GM12878 (cell line): ENCODE results near the gene PNRC1.

Experiments used
- CTCF ChIP-seq, 3 experiments: IDR thresholded peaks in 2 of 3; conservative IDR thresholded peaks in 1 of 3; 2 replicates each; pipeline ENCODE4 v1.5.1; 2011; ENCODE audit warnings: low read depth in 3 of 3, low read length in 3 of 3, mild to moderate bottlenecking in 3 of 3, control low read depth in 2 of 3, moderate library complexity in 2 of 3, inconsistent platforms in 1 of 3, mixed read lengths in 1 of 3; ENCODE audit not compliant: control insufficient read depth in 2 of 3, insufficient read depth in 1 of 3; ENCODE audit errors: extremely low read depth in 1 of 3
- EED ChIP-seq: sonication (generic); IDR thresholded peaks from 2 replicates; pipeline ENCODE4 v1.6.1; 2016; ENCODE audit warnings: antibody characterized with exemption, low read depth
- EZH2 ChIP-seq: IDR thresholded peaks from 2 replicates; pipeline ENCODE4 v1.6.1; 2012; ENCODE audit warnings: low read depth, mild to moderate bottlenecking, control low read depth, inconsistent platforms, low read length, borderline replicate concordance; ENCODE audit not compliant: control insufficient read depth
- GABPA ChIP-seq: IDR thresholded peaks from 2 replicates; pipeline ENCODE4 v1.6.1; 2014; ENCODE audit warnings: antibody characterized with exemption, low read depth, mild to moderate bottlenecking, inconsistent platforms
- IRF3 ChIP-seq: fragments of 450-650 bp; IDR thresholded peaks from 2 replicates; pipeline ENCODE4 v1.6.1; 2014; ENCODE audit warnings: mild to moderate bottlenecking
- TF ChIP-seq, protein P1 (sequence below): IDR thresholded peaks from 2 replicates; pipeline ENCODE4 v1.6.1; 2012; ENCODE audit warnings: low read length, inconsistent platforms
- TF ChIP-seq, protein P2 (sequence below): fragments of 450-650 bp; formaldehyde crosslinking; IDR thresholded peaks from 2 replicates; pipeline ENCODE4 v1.4.0; 2022; ENCODE audit warnings: mild to moderate bottlenecking, moderate library complexity

DNA sequence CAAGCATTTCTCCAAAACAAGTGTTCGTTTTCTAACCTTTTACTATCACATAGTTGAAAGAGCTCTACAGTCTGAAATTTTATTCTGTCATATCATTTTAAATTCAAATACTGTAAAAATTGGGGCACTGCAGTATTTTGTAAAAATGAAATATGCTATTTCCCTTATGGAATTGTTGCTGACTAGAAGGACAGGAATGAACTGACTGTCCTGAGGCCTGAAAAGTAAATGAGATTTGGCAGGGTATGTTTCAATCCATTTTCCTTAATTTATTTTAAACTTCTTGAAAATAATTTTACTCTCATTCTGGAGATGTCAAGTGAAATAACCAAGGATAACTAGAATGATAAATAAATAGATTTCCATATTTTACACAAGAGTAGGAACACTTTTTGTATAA is 11.9 kb upstream of the PNRC1 start:
- TF ChIP-seq, protein P1, sequence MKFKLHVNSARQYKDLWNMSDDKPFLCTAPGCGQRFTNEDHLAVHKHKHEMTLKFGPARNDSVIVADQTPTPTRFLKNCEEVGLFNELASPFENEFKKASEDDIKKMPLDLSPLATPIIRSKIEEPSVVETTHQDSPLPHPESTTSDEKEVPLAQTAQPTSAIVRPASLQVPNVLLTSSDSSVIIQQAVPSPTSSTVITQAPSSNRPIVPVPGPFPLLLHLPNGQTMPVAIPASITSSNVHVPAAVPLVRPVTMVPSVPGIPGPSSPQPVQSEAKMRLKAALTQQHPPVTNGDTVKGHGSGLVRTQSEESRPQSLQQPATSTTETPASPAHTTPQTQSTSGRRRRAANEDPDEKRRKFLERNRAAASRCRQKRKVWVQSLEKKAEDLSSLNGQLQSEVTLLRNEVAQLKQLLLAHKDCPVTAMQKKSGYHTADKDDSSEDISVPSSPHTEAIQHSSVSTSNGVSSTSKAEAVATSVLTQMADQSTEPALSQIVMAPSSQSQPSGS, result no peak
- no peak for TF ChIP-seq CTCF (IDR thresholded peaks at IDR 0.05 in 2 of 3, conservative IDR thresholded peaks at IDR 0.05 in 1 of 3; ENCODE audit: control insufficient read depth in 2 of 3, extremely low read depth in 1 of 3, insufficient read depth in 1 of 3, low read depth in 3 of 3, low read length in 3 of 3)
- TF ChIP-seq EED, result no peak
- TF ChIP-seq, protein P2, sequence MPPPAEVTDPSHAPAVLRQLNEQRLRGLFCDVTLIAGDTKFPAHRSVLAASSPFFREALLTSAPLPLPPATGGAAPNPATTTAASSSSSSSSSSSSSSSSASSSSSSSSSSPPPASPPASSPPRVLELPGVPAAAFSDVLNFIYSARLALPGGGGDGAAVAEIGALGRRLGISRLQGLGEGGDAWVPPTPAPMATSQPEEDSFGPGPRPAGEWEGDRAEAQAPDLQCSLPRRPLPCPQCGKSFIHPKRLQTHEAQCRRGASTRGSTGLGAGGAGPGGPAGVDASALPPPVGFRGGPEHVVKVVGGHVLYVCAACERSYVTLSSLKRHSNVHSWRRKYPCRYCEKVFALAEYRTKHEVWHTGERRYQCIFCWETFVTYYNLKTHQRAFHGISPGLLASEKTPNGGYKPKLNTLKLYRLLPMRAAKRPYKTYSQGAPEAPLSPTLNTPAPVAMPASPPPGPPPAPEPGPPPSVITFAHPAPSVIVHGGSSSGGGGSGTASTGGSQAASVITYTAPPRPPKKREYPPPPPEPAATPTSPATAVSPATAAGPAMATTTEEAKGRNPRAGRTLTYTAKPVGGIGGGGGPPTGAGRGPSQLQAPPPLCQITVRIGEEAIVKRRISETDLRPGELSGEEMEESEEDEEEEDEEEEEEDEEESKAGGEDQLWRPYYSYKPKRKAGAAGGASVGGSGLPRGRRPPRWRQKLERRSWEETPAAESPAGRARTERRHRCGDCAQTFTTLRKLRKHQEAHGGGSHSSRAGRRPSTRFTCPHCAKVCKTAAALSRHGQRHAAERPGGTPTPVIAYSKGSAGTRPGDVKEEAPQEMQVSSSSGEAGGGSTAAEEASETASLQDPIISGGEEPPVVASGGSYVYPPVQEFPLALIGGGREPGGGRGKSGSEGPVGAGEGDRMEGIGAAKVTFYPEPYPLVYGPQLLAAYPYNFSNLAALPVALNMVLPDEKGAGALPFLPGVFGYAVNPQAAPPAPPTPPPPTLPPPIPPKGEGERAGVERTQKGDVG (CRISPR knock-in tag), result no peak
- TF ChIP-seq IRF3, result no peak
- TF ChIP-seq GABPA, result no peak
- TF ChIP-seq EZH2, result no peak
